Hematopoietic multipotent progenitor cell treated with erythropoietin and hydrocortisone succinate and interleukin-3 and kit ligand, for 17 days (in vitro differentiated cells): ENCODE data around the gene UBE2E3.
A peak's percentile ranks its signal among the peaks of the same experiment; 100 is the strongest.
"Not testable (repeated sequence)": the region's sequence is repeated elsewhere in the genome, so short reads cannot be mapped to it uniquely, and the experiment has no call there.

Source experiments
- DNase-seq: peaks from one replicate; pipeline ENCODE4 v3.0.0-alpha.2; 2015; ENCODE audit warnings: low spot score

The UBE2E3 gene

GRCh38 chr2:180980106-180980942, at the start of gene UBE2E3:
TSS of gene UBE2E3 (plus strand) at chr2:180980605. CDS start at chr2:180982043, 1,438 bp downstream.
- peak; percentile 76 for DNase-seq

- DNase-seq, result no peak
Measured at GRCh38 chr2:180931841-180932240, 48.6 kb upstream of the UBE2E3 start.

GRCh38 chr2:180933332-180933731, 47.1 kb upstream of the UBE2E3 start:
- DNase-seq, result no peak

GRCh38 chr2:180934911-180935310, 45.5 kb upstream of the UBE2E3 start:
- no peak for DNase-seq

- DNase-seq, result not testable (repeated sequence)
Measured at GRCh38 chr2:180937480-180937879, 42.9 kb upstream of the UBE2E3 start.

DNA sequence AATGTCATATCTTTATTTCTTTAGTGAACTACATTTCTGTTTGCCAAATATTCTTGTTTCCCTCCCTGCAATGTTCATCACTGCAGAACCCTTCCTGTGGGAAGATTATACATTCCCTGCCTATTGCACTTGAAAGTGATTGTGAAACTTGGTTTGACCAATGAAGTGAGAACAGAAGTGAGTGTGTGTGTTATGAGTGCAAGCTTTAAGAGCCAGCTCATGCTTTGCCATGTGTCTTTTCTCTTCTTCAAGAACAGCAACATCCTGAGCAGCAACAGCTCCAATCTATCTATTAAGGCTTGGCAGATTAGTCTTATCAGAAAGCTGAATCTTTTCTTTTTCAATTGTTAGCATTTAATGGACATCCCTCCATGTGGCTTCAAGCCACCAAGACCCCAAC, 42.0 kb upstream of the UBE2E3 start:
- no peak for DNase-seq

DNA sequence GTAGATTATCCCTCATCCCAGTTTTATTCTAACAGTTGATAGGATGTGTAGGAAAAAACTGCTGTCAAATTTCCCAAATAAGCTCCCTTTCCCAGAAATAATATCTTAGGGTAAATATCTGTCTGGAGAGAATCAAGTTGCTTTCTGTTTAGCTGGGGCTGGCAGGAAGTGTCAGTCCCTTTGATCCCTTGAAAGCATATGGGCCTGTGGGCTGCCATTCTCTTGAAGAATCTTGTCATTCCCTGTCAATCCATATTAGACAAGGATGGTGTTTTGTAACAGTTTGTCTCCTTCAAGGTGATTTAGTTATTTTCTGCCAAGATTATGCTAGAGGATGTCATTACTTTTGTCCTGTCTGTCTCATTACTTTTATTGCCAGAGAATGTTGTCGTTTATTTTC, 37.1 kb upstream of the UBE2E3 start:
- no peak for DNase-seq

- no peak for DNase-seq
Measured at GRCh38 chr2:180944372-180944771, 36.0 kb upstream of the UBE2E3 start.

- no peak for DNase-seq
Measured at GRCh38 chr2:180947208-180947689, 33.2 kb upstream of the UBE2E3 start.

- no peak for DNase-seq
Measured at GRCh38 chr2:180949896-180950295, 30.5 kb upstream of the UBE2E3 start.

GRCh38 chr2:180952082-180952481, 28.3 kb upstream of the UBE2E3 start:
- DNase-seq, result no peak

DNA sequence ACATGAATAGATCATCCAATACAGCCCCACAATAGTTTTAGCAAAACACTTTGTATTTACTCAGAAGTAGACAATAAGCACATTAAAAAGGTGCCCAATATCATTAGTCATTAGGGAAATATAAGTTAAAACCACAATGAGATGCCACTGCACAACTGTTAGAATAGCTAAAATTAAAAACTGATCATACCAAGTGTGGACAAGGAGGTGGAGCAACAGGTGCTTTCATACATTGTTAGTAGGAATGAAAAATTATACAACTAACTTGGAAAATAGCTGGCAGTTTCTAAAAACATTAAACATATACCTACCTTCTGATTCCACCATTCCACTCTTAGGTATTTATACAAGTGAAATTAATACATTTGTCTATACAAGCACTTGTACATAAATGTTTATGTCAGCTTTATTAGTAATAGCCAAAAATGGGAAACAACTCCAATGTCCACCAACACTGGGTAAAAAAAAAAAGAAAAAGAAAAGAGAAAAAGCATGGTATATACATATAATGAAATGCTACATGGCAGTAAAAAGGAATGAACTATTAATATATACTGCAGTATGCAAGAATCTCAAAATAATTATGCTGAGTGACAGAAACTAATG, 27.6 kb upstream of the UBE2E3 start:
- no peak for DNase-seq

GRCh38 chr2:180953550-180953949, 26.9 kb upstream of the UBE2E3 start:
- no peak for DNase-seq

GRCh38 chr2:180955101-180955500, 25.3 kb upstream of the UBE2E3 start:
- DNase-seq, result no peak

DNA sequence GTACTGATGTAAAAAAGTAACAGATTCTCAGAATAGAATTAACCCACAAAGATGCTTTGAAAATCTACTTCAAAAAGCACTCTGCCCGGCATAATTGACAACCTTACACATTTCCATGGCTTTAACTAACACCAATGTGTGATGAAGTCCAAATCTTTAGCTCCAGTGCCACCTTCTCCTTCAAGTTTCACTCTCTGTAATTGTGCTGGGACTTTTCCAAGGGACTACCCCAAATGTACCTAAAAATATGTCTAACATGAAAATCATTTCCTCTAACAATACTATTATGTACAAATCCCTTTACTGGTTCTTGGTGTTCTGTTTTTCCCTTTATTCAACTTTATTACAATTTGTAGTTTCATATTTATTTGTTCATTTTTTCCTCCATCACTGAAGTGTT, 20.6 kb upstream of the UBE2E3 start:
- no peak for DNase-seq

DNA sequence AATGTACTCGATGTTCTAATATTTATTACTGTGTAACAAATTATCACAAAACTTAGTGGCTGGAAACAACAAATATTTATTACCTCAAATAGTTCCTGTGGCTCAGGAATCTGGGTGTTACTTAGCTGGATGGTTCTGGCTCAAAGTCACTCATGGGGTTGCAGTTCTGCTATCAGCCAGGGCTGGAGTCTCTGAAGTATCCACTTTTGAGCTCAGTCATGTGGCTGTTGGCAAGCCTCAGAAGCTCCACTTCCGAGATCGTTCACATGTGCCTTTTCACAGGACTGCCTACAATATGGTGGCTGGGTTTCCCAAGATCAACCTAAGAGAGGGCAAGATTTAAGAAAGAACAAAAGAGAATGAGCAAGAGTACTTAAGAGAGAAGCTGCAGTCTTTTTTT, 19.4 kb upstream of the UBE2E3 start:
- DNase-seq, result no peak

GRCh38 chr2:180962727-180963314, 17.6 kb upstream of the UBE2E3 start:
- DNase-seq, result no peak

- DNase-seq, result no peak
Measured at GRCh38 chr2:180966378-180966777, 14.0 kb upstream of the UBE2E3 start.

DNA sequence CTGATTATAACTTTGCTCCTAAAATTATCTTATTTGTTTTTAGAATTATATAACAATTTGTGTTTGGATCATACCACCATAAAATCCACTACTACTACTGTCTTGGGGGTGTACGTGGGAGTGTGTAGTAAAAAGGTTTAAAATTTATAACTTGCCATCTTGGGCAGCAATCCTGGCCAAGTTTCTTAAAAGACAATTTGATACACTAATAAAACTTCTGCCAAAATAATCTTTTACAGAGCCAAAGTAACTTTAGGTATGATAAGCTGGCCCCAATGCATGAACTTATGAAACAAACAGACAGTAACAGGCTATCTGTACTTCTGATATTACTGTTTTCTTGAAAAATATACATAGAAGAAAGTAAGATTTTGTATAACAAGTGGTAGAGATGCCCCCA, 11.3 kb upstream of the UBE2E3 start:
- no peak for DNase-seq

DNA sequence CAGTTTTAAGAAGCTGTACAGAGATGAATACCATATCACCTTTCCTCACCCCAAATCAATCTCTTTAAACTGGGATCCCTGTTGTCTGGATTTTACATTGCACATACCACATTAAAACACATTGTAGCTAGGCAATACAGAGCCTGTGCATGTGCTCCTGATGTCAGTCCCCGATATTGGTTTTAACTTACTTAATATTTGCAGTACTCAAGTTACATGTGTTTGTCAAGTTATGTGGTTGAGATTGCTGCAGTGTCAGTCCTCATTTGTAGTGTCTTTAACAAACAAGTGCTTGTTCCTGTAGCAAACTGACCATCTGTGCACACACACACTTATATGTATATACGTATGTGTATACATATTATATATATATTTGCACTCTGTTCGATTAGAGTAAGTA, 10.4 kb upstream of the UBE2E3 start:
- DNase-seq, result no peak

DNA sequence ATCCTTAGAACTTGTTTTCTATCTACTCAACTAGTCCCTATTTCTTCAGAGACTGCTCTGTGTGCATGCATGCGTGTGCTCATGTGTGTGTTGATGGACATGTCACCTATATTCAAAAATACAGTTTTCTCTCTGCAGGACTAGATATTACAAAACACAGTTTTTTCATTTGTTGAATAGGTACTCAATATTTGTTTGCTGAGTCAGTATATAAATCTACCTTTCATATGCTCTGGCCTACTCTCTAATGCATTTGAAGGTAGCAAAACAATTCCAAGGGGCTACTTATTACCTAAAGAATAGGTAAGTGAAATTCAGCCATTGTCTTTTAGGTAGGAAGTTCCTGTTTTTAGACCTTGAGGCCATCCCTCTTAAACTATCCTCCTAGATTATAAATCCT, 8.6 kb upstream of the UBE2E3 start:
- DNase-seq, result no peak

GRCh38 chr2:180975585-180975984, 4.8 kb upstream of the UBE2E3 start:
- DNase-seq, result no peak
